GM15510 (cell line): ENCODE data around the gene PAX6.

Experiments used
- POLR2A ChIP-seq: IDR thresholded peaks from 3 replicates; pipeline ENCODE4 v1.6.1; 2011; ENCODE audit warnings: borderline replicate concordance; ENCODE audit not compliant: insufficient read length; ENCODE audit errors: extremely low read depth

PAX6 gene

GRCh38 chr11:31806928-31807798 lies 4.0 kb downstream of the PAX6 start:
- no peak for TF ChIP-seq POLR2A

GRCh38 chr11:31806186-31806927 lies 4.8 kb downstream of the PAX6 start:
- no peak for TF ChIP-seq POLR2A

GRCh38 chr11:31805629-31806185 lies 5.4 kb downstream of the PAX6 start:
- TF ChIP-seq POLR2A, result no peak

- no peak for TF ChIP-seq POLR2A
Observed at GRCh38 chr11:31805037-31805628, 6.0 kb downstream of the PAX6 start.

GRCh38 chr11:31804312-31805036 lies 6.6 kb downstream of the PAX6 start:
- TF ChIP-seq POLR2A, result no peak

- no peak for TF ChIP-seq POLR2A
Observed at GRCh38 chr11:31803813-31804311, 7.3 kb downstream of the PAX6 start.

GRCh38 chr11:31802990-31803812 lies 7.9 kb downstream of the PAX6 start:
- no peak for TF ChIP-seq POLR2A

- no peak for TF ChIP-seq POLR2A
Observed at GRCh38 chr11:31802609-31802989, 8.5 kb downstream of the PAX6 start.

GRCh38 chr11:31802000-31802551 lies 9.0 kb downstream of the PAX6 start:
- TF ChIP-seq POLR2A, result no peak

GRCh38 chr11:31801298-31801702 lies 9.8 kb downstream of the PAX6 start:
- no peak for TF ChIP-seq POLR2A

GRCh38 chr11:31800398-31801265 lies 10.5 kb downstream of the PAX6 start:
- no peak for TF ChIP-seq POLR2A
